HG02840 (cell line): ENCODE data around the gene PCLO.
"Not testable (repeated sequence)": the region's sequence is repeated elsewhere in the genome, so short reads cannot be mapped to it uniquely, and the experiment has no call there.

Source experiments
- ATAC-seq: cut with Tn5 transposase; IDR thresholded peaks from one replicate; pipeline ENCODE4 v1.9.1; 2021; ENCODE audit warnings: mild to moderate bottlenecking, moderate library complexity, moderate number of reproducible peaks; ENCODE audit not compliant: unreplicated experiment, low FRiP score

PCLO gene

DNA sequence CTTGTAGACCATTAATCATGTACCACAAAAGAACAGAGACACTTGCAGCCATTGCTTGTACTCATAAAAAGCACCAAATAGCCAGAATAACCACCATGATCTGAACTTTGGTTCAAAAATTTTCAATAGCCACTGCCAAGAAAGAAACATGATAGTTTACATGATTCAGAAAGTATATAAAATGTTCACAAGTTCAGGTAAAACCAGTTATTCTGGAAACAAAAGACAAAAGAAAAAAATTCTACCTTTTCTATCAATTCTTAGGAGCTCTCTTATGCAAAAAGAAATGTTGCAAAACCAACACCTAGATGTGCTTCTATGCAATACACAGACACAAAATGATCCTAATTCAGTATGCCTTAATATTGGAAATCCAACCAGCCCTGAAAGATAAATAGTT lies 108.7 kb downstream of the PCLO start:
- no peak for ATAC-seq

DNA sequence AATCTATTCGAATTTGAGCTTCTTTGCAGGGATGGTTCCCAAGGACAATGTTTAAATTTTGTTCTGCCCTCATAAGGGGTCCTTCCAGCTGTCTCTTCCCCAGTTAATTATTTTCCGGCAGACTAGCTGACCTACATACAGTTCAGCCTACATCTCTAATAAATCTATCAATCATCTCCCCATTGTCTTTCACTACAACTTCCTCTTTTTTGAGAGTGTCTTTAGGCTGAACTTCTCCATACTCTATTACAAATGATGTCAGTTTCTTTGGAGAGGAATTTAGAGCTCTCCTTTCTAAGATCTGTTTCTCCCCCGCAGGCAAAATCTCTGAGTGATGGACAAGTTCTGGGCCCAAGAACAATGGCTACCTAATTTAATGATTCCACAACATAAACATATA lies 122.2 kb downstream of the PCLO start:
- no peak for ATAC-seq

DNA sequence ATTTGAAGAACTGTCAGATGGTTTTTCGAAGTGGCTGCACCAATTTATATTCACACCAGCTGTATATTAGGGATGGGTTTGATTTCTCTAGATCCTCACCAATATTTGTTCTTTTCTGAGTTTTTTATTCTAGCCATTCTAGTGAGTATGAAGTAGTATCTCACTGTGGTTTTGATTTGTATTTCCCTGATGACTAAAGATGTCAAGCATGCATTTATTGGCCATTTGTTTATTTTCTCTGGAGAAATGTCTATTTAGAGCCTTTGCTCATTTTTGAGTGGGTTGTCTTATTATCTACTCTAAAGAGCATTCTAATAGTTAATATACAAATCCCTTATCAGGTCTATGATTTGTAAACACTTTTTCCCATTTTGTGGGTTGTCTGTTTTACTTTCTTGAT lies 123.9 kb downstream of the PCLO start:
- ATAC-seq = no peak

DNA sequence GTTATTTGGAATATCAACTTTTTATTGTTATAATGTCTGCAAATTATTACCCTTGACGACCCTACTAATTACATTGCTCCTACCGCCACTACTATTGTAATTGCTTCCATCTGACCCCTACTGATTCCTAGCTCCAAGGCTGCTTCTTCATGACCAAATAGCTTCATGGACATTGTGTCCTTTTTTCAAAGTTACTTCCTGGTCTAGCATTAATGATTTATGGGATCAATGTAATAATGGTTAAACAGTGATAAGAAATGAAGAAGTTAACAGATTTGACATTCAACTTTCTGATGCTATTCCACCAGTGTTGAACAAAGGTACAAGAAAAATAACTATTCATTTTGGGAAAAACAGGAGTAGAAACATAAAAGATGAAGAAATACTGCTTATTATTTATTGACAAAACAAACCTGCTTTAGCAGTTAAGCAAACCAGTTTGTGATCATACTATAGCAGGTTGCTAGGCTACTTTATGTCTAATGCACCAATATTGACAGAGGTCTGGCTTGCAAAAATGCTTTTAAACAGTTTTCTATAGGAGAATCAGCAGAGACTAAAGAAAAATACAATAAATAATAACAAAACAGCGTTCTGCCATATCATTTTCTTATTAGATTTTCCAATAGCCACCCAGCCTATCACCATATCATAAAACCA lies 125.8 kb downstream of the PCLO start:
- no peak for ATAC-seq

DNA sequence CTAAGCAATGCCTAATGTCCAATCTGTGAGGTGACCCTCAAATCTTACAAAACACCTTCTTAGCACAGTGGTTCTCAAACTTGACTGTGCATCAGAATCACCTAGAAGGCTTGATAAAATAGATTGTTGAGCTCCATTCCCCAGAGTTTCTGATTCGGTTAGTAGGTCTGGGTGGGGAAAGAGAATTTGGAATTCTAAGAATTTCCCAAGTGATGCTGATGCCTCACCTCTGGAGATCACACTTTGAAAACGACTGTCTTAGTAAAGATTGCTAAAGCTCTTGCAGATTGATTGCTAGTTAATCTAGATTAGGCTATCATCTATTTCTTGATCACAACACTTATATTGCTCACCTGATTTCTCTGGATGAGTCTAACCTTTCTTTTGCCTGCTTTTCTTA lies 126.6 kb downstream of the PCLO start:
- no peak for ATAC-seq

DNA sequence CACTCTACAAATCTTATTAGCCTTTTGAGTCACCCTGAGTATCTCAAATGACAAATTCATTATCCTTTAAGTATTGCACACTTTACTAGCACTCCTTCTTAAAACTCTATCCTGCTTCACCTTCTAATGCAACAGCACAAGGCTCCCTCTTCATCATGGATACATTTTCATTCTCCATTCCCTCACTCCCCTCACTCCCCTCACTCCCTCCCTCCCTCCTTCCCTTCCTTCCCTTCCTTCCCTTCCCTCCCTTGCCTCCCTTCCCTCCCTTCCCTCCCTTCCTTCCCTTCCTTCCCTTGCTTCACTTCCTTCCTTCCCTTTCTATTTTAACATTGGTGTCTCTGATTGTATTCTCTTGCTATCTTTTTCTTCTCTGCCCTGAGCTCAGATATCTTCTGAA lies 130.5 kb downstream of the PCLO start:
- ATAC-seq = no peak

DNA sequence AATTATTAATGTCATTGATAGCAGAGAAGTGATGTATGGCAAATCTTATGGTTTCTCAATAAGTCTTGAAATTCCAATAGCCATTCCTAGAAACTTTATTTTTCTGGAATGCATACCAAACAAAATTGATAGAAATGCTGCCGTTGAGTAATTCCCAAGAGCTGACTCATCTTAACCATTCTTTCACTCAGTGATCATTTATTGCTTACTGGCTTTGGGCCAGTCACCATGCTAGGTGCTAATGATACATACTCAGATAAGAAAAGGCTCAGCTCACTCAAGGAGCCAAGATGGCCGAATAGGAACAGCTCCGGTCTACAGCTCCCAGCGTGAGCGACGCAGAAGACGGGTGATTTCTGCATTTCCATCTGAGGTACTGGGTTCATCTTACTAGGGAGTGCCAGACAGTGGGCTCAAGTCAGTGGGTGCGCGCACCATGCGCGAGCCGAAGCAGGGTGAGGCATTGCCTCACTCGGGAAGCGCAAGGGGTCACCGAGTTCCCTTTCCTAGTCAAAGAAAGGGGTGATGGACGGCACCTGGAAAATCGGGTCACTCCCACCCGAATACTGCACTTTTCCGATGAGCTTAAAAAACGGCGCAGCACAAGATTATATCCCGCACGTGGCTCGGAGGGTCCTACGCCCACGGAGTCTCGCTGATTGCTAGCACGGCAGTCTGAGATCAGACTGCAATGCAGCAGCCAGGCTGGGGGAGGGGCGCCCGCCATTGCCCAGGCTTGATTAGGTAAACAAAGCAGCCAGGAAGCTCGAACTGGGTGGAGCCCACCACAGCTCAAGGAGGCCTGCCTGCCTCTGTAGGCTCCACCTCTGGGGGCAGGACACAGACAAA lies 138.6 kb downstream of the PCLO start:
- not testable (repeated sequence) for ATAC-seq

DNA sequence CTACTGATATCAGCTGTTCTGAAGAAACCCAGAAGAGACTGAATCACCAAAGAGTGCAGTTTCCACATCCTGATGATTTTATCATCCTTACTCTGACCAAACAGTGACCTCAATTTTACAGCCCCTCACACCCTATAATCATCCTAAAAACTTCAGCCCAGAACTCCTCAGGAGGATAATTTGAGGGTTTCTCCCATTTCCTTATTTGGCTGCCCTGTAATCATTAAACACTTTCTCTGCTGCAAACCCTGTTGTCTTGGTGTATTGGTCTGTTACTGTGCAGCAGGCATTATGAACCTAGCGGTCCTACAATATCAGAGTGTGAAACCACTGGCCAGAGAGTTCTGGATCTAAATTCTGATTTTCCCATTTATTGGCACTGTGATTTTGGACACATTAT lies 141.7 kb downstream of the PCLO start:
- ATAC-seq = no peak

DNA sequence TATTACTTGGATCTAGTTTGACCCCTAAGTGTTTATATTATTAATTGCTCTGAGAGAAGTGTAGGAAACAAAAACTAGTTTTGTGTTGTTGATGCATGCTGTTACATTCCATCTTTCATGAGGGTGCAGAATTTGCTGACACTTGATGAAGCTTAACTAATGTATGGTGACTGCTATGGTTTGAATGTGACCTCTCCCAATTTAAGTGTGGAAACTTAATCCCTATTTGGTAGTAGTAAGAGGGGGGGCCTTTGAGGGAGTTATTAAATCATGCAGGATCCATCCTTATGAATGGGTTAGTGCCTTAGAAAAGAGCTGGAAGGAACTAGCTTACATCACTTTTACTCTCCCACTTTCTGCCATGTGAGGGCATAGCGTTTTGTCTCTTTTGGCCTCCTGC lies 142.5 kb downstream of the PCLO start:
- ATAC-seq = no peak

DNA sequence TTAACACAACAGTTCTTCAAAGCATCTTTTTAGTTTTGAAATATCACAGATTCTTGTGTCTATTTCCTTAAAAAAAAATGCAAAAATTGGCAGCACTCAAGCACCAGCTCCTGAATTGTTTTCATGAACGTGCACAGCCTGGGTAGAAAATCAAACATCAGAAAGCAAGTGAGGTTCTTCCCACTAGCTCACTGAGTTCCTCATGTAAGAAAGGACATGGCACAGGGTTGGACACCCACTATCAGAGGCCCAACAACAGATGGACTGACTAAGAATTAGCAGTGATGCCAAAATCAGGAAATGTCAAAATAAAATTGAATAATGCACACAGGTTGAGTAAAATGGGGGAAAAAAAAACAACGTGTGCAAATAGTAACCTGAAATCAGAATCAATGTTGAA lies 146.8 kb downstream of the PCLO start:
- ATAC-seq = no peak

DNA sequence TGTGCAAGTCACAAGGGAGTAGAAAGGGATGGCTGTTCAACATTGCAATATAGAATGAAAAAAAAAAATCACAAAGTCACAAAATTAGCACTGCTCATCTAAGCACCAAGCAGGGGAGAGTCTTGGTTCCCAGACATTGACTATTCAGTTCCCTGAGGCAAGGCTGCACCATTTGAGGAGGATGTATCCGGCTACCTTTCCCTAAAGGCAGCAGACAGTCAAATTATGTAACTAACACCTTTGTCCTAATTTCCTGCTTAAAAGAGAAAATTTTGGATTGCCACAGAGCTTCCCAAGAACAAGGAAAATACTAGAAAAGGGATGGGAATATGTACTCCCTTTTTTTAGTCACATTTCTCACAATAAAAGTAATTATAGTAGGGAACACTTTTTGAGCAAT lies 148.1 kb downstream of the PCLO start:
- no peak for ATAC-seq

DNA sequence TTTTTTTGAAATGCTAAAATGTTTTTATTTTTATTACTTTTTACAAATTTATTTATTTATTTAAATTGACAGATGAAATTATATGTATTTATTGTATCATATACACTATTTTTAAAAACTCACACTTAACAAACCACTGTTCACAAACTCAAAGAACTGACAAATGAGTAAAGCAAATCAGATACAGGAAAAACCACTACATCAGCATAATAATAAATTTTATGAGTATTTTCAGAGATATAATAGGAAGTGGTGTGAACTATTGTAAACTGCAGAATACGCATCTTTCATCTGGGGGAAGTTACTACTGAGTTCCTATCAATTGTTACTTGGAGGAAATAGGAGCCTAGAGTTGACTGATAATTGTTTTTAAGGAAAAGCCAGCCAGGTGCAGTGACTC lies 150.7 kb downstream of the PCLO start:
- ATAC-seq = no peak

DNA sequence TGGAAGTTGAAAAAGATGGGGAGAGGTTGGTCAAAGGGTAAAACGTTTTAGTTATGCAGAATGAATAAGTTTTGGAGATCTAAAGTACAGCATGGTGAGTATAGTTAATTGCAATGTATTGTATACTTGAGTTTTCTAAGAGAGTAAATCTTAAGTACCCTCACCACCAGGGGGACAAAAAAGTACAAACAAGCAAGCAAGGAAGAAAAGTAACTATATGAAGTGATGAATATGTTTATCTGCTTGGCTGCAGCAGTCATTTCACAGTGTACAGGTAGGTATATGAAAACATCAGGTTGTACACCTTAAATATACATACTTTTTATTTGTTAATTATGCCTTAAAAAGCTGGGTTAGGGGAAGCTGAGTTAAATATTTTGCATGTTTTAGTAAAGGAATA lies 157.3 kb downstream of the PCLO start:
- ATAC-seq = no peak

DNA sequence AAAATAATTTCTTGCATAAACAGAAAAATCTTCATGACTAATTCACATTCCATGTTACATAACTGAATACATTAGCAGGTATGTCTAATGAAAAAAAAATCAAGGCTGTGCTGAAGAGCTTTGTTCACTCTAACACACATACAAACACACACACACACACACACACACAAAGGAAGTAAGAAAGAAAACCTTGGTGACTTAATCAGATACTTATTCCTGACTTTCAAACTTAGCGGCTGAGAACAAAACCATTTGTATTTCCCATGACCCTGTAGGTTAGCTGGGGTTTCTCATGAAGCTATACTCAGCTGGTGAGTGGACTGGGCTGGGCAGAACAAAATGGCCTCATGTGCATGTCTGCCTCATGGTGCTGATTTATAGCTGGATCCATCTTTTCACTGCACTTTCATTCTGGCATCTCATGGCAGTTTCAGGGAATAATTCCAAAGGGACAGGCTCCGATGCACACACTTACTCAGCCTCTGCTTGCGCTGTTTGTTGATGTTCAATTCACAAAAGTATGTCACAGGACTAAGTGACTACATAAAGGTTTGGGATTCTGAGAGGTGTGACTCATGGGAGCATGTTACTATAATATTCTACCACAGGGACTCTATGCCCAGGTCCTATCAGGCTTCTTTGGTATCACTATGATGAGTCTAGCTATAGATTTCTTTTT lies 161.2 kb downstream of the PCLO start:
- ATAC-seq = no peak

DNA sequence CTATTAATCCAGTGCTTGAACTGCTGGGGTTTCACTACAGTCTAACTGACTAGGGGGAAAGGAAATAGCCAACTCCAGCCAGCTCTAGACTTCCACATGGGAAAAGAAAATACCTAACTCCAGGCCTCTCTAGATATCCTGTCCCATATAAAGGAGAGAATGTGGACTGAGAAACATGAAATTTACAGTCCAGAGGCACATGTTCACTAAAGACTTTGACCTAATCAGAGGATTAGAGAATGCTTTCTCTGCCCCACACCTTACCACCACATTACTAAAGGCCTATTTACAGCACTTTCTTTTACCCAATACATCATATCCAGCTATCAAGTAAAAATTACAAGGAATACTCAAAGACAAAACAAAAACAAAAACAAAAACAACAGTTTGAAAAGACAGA lies 164.2 kb downstream of the PCLO start:
- ATAC-seq = no peak

DNA sequence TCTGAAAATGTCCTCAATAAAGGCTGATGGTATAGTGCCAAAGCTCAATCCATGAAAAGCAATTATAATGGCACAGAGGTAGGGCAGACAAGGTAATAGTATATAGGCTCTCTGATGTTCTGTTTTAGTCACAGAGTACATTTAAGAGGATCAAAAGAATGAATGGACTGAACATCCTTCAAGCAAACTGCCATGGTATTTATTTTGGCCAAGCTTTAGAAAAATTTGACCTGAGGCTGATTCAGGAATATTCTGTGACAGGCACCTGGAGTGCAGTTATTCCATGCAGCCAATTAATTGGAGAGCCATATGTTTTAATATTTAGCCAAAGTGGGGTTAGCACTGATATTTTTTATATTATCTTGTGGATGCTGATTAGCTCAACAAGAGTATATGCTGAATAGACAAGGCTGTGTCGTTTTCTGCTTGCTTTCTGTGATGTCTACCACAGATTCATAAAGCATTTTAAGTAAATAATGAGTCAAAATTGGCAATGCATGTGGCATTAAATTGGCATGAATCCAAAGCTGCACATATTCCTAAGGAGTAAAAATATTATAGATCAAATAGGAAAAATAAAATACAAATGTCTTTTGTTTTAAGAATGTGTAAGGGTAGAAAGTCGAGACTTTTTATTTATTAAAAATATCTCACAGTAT lies 177.4 kb downstream of the PCLO start:
- no peak for ATAC-seq

DNA sequence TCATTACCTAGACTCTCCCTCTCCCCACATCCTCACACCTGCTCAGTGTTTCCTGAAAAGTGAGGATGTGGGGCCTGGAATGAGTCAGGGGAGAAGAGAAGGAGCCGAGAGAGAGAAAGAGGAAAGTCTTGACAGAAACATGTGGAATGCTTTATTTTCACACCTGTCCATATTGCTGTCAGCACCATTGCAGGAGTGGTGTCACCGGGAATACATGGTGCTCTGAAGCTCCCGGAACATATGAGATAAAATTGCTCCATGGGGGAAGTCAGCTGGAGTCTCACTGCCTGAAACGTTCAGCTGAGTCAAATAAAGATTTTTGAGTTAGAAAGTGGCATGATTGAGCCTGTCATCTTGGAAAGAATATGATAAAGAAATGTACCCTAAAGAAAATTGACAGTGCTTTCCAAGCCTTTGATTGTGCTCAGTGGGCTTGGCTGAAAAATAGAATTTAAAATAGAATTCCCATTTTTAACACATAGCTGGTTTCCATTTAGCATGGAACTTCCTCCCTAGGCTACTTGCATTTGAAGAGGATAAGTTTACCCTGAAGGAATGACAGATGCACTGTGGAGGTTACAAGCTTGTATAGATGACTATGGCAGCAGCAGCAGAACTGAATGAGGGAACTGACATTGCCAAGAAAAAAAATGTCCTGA lies 182.4 kb downstream of the PCLO start:
- ATAC-seq = no peak

DNA sequence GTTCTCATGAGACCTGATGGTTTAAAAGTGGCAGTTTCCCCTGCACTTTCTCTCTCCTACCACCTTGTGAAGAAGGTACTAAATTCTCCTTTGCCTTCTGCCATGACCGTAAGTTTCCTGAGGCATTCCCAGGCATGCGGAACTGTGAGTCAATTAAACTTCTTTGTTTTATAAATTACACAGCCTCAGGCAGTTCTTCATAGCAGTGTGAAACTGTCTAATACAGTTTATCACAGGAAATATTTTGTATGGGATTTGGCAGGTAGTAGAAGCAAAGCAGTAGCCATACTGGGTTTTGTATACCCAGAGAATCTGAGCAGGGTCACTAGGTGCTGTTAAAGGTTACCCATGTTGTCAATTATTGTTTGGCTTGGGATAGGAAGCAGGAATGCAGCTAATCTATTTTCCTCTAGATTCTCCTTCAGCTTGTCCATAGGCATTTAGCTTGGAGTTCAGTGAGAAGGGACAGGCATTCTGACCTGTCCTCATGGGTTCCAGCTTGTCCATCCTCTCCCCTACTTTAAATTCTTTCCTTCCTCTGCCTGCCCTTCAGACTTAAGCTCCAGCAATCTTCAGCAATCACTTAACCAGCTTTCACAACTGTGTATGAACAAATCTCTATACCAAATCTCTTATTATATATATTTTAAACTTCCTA lies 186.7 kb downstream of the PCLO start:
- ATAC-seq = no peak

DNA sequence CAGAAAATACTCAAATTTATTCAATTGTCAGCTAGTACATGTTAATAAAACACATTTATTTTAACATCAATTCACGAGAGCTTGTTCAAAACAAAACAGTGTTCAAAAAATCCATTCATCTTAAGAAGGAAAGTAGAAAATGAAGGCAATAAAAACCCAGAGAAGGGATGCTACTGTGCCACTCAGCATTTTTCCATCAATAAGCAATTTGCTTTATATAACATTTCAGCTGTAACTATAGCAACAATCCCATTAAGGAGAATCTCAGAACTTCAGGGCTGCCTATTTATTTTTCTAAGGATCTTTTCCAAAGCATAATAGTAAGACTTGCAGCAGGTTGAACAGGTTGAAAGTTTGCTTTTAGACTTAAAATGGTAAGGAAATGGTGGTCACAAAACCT lies 190.5 kb downstream of the PCLO start:
- ATAC-seq = no peak
